ENCODE measurements around the gene PGAP2. TPM values are rescaled to one million over a fixed set of nuclear protein-coding genes. Genes with fewer than 3 reads are reported as not detected.
"Not testable (repeated sequence)": the region's sequence is repeated elsewhere in the genome, so short reads cannot be mapped to it uniquely, and the experiment has no call there.

PGAP2 gene
- 10 to 100 TPM in 11 of 12 donors, not detected in 1; 16.3 to 31.6 (median 20.7) TPM for polyA plus RNA-seq (ENCODE audit: insufficient read length in 12 of 12)
- long read RNA-seq, donor 1, partial matches to known transcripts: 0 of 8 reads
- long read RNA-seq, donor 1, other reads (novel, unspliced or antisense): 0 of 8 reads
- long read RNA-seq, donor 2, partial matches to known transcripts: 10 of 13 reads
- long read RNA-seq, donor 2, other reads (novel, unspliced or antisense): 0 of 13 reads
- long read RNA-seq, donor 3, partial matches to known transcripts: 0 of 3 reads
- long read RNA-seq, donor 3, other reads (novel, unspliced or antisense): 0 of 3 reads
- long read RNA-seq, donor 4, partial matches to known transcripts: 0 of 1 reads
- long read RNA-seq, donor 4, other reads (novel, unspliced or antisense): 0 of 1 reads
- long read RNA-seq, donor 5: 0 reads
- long read RNA-seq, donor 6, partial matches to known transcripts: 0 of 1 reads
- long read RNA-seq, donor 6, other reads (novel, unspliced or antisense): 0 of 1 reads
- long read RNA-seq, donor 7, partial matches to known transcripts: 0 of 4 reads
- long read RNA-seq, donor 7, other reads (novel, unspliced or antisense): 0 of 4 reads
- long read RNA-seq, donor 8, partial matches to known transcripts: 0 of 11 reads
- long read RNA-seq, donor 8, other reads (novel, unspliced or antisense): 0 of 11 reads
- long read RNA-seq, donor 9, partial matches to known transcripts: 0 of 2 reads
- long read RNA-seq, donor 9, other reads (novel, unspliced or antisense): 0 of 2 reads
- long read RNA-seq, donor 10, partial matches to known transcripts: 0 of 5 reads
- long read RNA-seq, donor 10, other reads (novel, unspliced or antisense): 0 of 5 reads
- long read RNA-seq, donor 11, partial matches to known transcripts: 0 of 6 reads
- long read RNA-seq, donor 11, other reads (novel, unspliced or antisense): 0 of 6 reads

DNA sequence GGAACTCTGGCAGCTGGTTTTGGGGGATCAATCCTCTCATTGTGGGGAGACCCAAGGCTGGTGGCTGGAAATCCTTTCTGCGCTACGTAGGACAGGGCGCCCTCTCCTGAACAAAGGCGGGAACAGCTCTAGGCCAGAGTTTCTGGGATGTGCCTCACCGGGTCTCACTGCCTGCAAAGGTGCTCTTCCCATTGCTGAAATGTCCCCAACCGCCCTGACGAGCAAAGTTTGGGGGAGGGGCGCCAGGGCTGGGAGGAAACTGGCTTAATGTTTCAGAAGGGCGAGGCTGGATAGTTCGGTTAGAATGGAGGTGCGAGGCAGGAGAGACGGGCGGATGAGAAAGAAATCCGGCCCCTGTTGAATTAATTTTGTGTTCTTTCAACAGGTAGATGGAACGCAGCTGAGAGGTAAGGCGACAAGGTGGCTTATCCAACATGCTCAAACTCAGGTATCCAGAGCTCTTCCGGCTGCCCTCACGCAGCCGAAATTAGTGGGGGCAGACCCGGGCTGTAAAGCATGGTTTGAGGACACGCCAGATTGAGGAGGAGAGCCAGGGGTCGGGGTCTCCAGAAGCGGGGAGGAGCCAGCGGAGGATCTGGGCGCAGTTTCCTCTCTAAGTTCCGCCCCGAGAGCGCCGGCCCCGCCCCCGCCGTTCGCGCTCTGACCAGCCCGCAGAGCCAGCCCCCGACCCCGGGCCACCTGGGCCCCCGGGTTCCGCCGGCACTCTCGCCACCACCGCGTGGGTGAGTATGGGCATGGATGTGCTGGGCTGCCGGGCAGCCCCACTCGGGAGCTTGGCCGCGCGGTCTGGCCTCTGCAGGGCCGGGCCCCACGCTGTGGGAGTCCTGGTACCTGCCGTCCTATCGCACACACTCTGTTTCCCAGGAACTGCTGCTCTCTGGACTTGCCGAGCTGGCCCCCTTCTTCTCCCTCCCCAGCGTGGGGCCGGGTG lies at the start of gene PGAP2:
Gene PGAP2 (plus strand): TSS at position 652 of the 952 bp plus-strand sequence. CDS start 2,700 bp downstream, outside the sequence.
- DNase-seq: peak; percentile 53

DNA sequence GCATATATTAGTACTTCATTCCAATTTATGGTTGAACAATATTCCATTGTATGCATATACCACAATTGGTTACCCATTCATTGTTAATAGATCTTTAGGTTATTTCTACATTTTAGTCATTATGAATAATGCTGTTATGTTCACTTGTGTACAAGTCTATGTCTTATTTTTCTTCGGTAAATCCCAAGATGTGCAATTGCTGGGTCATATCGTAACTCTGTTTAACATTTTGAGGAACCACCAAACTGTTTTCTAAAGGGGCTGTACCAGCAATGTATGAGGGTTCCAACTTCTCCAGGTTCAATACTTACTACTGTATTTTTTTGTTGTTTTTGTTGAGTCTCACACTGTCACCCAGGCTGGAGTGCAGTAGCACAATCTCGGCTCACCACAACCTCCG lies 44.1 kb upstream of the PGAP2 start:
- DNase-seq: no peak

DNA sequence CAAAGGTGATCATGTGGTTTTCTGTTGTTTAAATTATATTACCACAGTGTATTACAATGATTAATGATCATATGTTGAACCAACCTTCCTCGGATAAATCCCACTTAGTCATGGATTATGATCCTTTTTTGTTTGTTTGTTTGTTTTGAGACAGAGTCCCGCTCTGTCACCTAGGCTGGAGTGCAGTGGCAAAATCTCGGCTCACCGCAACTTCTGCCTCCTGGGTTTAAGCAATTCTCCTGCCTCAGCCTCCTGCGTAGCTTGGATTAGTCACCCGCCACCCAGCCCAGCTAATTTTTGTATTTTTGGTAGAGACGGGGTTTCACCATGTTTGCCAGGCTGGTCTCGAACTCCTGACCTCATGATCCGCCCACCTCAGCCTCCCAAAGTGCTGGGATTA lies 41.5 kb upstream of the PGAP2 start:
- DNase-seq: not testable (repeated sequence)

DNA sequence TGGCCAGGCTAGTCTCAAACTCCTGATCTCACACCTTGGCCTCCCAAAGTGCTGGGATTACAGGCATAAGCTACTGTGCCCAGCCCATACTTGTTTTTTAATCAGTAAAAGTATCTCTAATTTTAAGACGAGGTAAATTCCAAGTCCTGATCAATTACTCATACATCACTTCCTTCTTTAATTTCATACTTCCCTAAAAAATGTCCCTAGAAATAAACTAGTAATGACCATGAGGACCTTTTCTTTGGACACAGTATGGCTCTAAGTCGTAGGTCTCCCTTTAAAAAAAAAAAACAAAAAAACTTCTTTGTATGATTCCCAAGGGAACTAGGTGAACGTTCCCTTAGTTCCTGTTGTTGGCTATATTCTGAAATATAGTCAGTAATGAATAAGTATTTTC lies 40.8 kb upstream of the PGAP2 start:
- no peak for DNase-seq

DNA sequence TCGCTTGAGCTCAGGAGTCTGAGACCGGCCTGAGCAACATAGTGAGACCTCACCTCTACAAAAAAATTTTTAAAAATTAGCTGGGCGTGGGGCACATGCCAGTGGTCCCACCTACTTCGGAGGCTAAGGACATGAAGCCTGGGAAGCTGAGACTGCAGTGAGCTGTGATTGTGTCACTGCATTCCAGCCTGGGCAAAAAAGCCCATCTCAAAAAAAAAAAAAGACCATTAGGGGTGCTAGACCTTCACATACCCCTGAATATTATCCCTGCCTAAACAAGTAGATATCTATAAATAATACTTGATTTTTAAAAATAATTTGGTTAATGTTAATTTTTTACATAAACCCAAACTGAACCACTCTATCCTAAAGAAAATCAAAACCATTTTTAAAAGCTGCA lies 35.2 kb upstream of the PGAP2 start:
- DNase-seq: no peak

DNA sequence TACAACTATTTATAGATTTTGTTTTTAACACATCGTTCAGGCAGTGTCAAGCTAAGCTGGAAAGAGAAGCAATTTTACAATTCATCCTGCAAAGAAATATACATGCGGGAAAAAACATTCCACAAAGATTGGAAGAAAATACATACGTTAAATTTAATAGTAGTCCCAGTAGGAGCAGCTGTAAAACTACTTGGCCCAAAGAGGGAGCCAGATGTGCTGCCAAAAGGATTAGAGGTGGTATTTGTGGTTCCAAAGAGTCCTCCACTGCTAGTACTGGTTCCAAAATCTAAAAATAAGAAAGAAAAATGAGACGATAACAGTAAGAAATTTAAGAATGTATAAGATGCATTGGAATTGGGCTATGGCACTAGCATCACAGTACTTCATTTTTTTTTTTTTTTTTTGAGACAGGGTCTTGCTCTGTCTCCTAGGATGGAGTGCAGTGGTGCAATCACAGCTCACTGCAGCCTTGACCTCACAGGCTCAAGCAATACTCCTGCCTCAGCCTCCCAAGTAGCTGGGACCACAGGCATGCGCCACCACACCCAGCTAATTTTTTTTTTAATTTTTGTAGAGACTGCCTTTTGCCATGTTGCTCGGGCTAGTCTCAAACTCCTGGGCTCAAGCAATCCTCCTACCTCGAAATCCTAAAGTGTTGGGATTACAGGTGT lies 32.5 kb upstream of the PGAP2 start:
- peak; percentile 61 for DNase-seq

DNA sequence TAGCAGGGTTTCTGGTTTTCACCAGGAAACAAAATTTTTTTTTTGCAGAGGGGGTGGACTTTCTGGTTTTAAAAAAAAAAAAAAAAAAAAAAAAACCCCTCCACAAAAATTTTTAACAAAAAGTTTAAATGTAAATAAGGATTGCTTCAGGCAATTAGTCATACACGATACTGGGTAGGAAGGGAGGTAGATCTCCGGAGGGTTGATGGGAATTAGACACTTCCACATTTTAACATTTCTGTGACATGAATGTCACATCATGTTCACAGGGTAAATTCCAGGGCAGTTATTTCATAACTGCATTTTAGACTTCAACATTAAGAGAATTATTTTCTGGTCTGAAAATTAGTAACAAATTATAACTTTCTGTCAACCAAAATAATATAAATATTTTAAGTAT lies 26.9 kb upstream of the PGAP2 start:
- DNase-seq: no peak

DNA sequence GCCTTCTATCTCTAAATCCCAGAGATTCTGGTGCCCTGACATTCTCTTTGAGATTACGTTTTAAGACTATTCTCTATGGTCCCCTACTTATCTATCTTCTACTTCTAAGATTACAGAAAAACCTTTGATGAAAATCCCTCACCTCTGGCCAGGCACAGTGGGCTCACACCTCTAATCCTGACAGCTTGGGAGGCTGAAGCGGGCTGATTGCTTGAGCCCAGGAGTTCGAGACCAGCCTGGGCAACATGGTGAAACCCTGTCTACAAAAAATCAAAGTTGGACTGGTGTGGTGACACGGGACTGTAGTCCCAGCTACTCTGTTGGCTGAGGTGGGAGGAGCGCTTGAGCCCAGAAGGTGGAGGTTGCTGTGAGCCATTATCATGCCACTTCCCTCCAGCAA lies 25.4 kb upstream of the PGAP2 start:
- no peak for DNase-seq

DNA sequence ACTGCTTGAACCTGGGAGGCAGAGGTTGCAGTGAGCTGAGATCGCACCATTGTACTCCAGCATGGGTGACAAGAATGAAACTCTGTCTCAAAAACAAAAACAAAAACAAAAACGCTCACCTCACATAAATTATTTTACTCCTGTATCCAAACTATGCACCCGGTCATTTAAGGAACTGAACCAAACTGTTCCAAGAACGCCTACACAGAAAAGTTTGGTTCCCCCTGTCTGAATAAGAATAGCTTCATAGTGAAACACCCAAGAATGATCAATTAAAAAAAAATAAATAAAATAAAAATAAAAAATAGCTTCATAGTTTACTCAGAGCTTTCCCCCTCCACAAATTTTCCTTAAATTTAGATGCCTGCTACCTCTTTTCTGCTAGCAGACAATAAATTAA lies 24.7 kb upstream of the PGAP2 start:
- DNase-seq: no peak

DNA sequence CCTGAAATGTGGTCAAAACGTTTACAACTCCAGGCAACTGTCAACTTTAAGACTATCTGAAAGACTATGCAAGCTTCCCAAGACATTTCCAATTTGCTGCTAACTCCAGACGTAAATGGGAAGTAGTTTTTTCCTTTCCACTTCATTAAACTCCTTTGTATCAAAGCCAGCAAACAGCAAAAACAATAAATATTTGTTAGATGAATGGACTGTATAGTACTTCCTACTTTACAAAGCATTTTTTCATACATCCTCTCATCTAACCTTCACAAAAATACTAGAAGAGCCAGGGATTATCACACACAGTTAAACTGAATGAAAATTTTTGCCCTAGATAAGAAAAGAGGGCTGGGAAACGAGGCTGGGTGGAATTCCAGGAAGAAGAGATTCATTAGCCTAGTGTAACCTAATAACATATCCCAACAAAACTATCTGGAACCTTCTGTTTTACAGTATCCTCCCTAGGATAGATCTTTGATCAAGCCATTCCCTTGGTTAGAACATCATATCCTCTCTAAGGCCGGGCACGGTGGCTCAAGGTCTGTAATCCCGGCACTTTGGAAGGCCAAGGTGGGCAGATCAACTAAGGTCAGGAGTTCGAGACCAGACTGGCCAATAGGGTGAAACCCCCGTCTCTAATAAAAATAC lies 21.5 kb upstream of the PGAP2 start:
- DNase-seq: no peak

DNA sequence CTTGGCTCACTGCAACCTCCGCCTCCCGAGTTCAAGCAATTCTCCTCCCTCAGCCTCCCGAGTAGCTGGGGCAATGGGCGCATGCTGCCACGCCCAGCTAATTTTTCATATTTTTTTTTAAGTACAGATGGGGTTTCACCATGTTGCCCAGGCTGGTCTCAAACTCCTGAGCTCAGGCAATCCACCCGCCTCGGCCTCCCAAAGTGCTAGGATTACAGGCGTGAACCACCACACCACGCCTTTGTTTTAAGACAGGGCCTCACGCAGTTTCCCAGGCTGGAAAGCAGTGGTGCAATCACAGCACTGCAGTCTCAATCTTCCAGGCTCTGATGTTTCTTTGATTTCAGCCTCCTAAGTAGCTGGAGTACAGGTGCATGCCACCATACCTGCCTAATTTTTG lies 14.0 kb upstream of the PGAP2 start:
- DNase-seq: not testable (repeated sequence)

DNA sequence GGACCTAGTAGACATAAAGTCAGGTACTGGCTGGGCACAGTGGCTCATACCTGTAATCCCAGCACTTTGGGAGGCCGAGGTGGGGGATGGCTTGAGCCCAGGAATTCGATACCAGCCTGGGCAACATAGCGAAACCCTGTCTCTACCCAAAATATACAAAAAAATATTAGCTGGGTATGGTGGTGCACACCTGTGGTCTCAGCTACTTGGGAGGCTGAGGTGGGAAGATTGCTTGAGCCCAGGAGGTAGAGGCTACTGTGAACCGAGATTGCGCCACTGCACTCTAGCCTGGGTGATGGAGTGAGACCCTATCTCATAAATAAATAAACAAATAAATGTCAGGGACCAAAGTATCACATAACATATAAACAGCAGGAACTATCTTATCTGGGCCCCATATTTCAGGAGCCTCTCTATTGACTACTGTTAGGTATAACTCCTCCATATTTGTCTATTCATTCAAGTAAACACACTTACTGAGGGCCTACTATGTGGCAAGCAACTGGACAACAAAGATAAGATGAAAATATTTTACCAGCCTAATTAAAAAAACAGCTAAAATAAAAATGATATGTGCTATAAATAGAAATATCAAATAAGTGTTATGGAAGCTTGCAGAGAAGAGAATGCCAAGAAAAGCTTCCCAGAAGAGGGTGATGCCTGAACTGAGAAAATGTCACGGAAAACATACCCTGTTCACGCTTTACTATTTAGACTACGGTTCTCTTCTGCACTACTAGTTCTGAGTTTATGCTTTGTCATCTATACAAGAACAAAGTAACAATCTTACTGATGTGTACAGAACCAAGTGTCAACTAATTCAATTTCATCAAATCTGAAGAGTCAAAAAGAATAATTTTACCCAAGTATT lies 13.0 kb upstream of the PGAP2 start:
- DNase-seq: no peak

DNA sequence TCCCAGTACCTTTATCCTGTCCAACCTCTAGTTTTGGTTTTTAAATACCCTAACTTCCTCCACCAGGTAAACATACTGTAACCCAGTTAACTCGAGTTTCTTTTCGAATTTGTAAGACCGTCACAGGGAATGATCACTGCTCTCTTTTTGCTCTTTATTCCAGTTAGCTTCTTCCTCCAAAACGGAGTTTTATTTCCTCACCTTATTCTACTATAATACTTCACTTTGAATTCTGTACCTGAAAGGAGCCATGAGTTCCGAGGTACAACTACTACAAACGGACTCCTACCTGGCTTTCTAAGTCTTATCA lies 12.4 kb upstream of the PGAP2 start:
- DNase-seq: no peak

DNA sequence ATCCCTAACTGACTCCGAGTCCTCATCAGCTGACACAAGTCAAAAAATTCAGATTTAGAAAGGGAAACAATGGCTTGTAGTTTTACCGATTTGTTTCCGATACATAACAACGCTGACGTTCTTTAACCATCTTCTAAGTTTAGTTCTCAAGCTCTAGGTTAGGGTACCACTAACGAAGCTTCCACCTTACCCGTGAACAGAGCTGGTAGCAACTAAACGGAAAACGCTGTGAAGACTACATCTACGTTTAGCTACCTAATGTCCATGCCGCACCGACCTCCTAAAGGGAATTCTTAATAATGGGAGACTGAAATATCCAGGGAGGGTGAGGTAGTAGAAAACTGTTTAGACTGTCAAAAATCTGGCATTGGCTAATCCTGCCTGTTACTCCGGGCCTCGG lies 12.0 kb upstream of the PGAP2 start:
- DNase-seq: no peak

DNA sequence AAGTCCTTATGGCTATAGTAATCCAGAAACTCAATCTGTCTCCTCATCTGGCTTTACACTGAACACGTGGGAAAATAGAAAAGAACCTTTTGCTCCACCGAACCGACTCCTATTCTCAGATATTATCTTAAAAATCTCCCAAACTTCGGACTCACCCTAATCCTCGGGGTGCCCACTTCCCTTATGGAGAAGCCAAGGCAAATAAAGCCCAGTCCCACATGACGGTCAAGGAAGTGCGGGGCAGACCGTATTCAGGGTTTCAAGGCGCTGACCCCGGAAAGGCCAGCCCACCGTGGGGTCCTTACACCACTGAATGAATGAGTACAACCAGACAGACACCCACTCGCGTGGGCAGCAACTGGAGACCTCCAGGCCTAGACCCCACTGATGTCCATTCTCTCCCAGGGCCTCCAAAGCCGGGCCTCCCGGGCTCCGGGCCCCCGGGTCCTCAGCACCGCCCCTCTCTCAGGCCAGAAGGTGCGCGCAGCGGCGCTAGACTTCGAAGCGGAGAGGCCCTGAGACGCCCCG lies 11.5 kb upstream of the PGAP2 start:
- DNase-seq: no peak

DNA sequence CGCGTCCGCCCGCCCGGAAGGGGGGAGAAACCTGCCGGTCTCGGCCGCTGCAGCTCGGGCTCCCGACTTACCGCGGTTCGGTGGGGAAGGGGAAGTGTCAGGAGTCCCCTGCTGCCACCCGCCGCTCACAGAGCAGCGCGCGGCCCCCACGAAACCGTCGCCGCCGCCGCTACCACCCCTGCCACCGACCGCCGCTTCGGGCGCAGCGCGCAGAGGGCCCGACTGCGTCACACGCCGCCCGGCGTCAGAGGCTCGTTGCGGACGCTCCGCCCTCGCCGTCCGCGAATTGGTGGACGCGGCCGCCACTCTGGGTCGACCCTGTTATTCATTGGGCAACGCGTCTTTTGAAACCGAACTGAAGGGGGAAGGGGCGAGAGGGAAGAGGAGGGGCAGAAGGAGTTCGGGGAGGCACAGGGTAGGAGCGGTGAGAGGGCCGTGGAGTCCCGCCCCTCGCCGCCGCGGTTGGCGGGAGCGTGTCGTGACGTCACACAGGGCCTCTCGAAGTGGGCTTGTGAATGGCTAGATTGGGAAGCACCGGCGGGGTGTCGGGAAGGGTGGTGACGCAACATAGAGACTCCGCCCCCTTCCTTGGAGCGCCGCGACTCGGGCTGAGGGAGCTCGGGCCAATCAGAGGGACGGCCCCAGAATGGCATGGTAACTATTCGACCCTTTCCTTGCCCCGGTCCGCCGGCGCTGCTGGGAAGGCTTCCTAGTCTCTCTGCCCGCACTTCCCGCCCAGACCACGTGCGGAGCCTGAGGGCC lies 10.8 kb upstream of the PGAP2 start, which contains the start of gene NUP98:
Gene NUP98 (minus strand): TSS at position 226 of the 762 bp plus-strand sequence. CDS start 15,437 bp downstream, outside the sequence.
- DNase-seq: peak; percentile 100

DNA sequence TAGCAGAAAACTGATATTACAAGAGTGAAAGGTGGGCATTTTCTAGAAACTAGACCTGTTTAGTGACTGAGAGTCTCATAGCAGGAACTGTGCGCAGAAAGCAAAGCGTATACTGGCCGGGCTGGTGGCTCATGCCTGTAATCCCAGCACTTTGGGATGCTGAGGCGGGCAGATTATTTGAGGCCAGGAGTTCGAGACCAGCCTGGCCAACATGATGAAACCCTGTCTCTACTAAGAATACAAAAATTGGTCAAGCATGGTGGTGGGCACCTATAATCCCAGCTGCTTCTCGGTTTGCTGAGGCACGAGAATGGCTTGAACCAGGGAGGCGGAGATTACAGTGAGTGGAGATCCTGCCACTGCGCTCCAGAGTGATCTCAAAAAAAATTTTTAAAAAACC lies 9.2 kb upstream of the PGAP2 start:
- DNase-seq: no peak

DNA sequence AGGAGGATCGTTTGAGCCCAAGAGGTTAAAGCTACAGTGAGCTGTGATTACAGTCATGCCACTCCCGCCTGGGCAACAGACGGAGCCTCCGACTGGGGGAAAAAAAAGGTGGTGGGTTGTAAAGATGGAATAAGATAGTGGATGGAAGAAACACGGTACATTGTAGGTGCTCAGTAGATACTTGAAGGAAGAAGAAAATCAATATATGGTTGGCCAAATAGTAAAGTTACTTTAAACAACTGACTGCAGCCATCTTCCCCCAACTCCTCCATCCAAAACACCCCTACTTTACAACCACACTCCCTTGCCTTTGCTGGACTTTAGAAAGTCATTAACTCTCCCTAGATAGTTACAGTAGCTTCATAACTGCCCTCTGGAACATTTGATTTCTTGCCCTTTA lies 8.5 kb upstream of the PGAP2 start:
- DNase-seq: no peak
